ENCODE data around the gene CDC73. TPM values are rescaled to one million over a fixed set of nuclear protein-coding genes. Genes with fewer than 3 reads are reported as not detected.
"Not testable (repeated sequence)": the region's sequence is repeated elsewhere in the genome, so short reads cannot be mapped to it uniquely, and the experiment has no call there.

Gene CDC73
- total and polyA plus RNA-seq, 4 donors: 10.7 to 76.5 (median 53.2) TPM

GRCh38 chr1:193181536-193181935 is 59.7 kb downstream of the CDC73 start:
- ATAC-seq (ENCODE audit: low FRiP score) (no peak), DNase-seq (no peak)
- Histone ChIP-seq H3K27me3 (ENCODE audit: control insufficient read depth in 1 of 2, insufficient read depth in 2 of 2, low read length in 1 of 2) (no peaks in the 10 kb centered on the region), H3K4me3 (ENCODE audit: low read length in 2 of 2) (no peak overlapping the region), H3K27ac (ENCODE audit: low read depth in 1 of 2, low read length in 2 of 2) (peak overlapping the region; percentile 14 to 28), H3K9me3 (ENCODE audit: control insufficient read depth, low read length) (no peaks in the 10 kb centered on the region), H3K36me3 (ENCODE audit: control insufficient read depth in 1 of 2, insufficient read depth in 2 of 2, low read length in 1 of 2) (no peaks in the 10 kb centered on the region), H3K4me1 (ENCODE audit: control insufficient read depth in 1 of 2, insufficient read depth in 2 of 2, low read length in 2 of 2) (peaks cover 3 to 12% of the 10 kb centered on the region in 2 donors)
- 7% methylated on average over 1 of the region's 1 CpG for WGBS, 2 donors
- intact Hi-C loops (cut with DNase I): no loop called here

GRCh38 chr1:193181985-193182384 is 60.2 kb downstream of the CDC73 start:
- peaks cover 3 to 12% of the 10 kb centered on the region in 2 donors for H3K4me1 ChIP-seq (ENCODE audit: control insufficient read depth in 1 of 2, insufficient read depth in 2 of 2, low read length in 2 of 2)
- DNase-seq: no peak

GRCh38 chr1:193183019-193183627 is 61.3 kb downstream of the CDC73 start:
- Histone ChIP-seq H3K4me3 (ENCODE audit: low read length in 2 of 2) (no peak overlapping the region), H3K4me1 (ENCODE audit: control insufficient read depth in 1 of 2, insufficient read depth in 2 of 2, low read length in 2 of 2) (peaks cover 3 to 12% of the 10 kb centered on the region in 2 donors)

More at GRCh38 chr1:193181985-193182384, 60.2 kb downstream of the CDC73 start:
- Histone ChIP-seq H3K27ac (ENCODE audit: low read depth in 1 of 2, low read length in 2 of 2) (peak overlapping the region in 1 of 2 donors; percentile 14), H3K9me3 (ENCODE audit: control insufficient read depth, low read length) (no peaks in the 10 kb centered on the region), H3K4me3 (ENCODE audit: low read length in 2 of 2) (no peak overlapping the region), H3K27me3 (ENCODE audit: control insufficient read depth in 1 of 2, insufficient read depth in 2 of 2, low read length in 1 of 2) (no peaks in the 10 kb centered on the region), H3K36me3 (ENCODE audit: control insufficient read depth in 1 of 2, insufficient read depth in 2 of 2, low read length in 1 of 2) (no peaks in the 10 kb centered on the region)
- intact Hi-C loops (cut with DNase I): no loop called here
- no peak for ATAC-seq (ENCODE audit: low FRiP score)
- WGBS, 2 donors: 39 to 47% methylated on average over 2 of the region's 2 CpGs

GRCh38 chr1:193184776-193185175 is 62.9 kb downstream of the CDC73 start:
- no peaks in the 10 kb centered on the region for H3K36me3 ChIP-seq (ENCODE audit: control insufficient read depth in 1 of 2, insufficient read depth in 2 of 2, low read length in 1 of 2)
- 78 to 83% methylated on average over 1 of the region's 1 CpG for WGBS, 2 donors
- H3K27ac ChIP-seq (ENCODE audit: low read depth in 1 of 2, low read length in 2 of 2): no peak overlapping the region
- H3K4me1 ChIP-seq (ENCODE audit: control insufficient read depth in 1 of 2, insufficient read depth in 2 of 2, low read length in 2 of 2): peaks cover 3 to 12% of the 10 kb centered on the region in 2 donors
- no peaks in the 10 kb centered on the region for H3K9me3 ChIP-seq (ENCODE audit: control insufficient read depth, low read length)
- no peaks in the 10 kb centered on the region for H3K27me3 ChIP-seq (ENCODE audit: control insufficient read depth in 1 of 2, insufficient read depth in 2 of 2, low read length in 1 of 2)
- DNase-seq: no peak
- no peak overlapping the region for H3K4me3 ChIP-seq (ENCODE audit: low read length in 2 of 2)
- no peak for ATAC-seq (ENCODE audit: low FRiP score)
- intact Hi-C loops (cut with DNase I): no loop called here

More at GRCh38 chr1:193183019-193183627, 61.3 kb downstream of the CDC73 start:
- DNase-seq (no peak), ATAC-seq (ENCODE audit: low FRiP score) (peak; percentile 81)
- WGBS, 2 donors: 3% methylated on average over 2 of the region's 2 CpGs
- Histone ChIP-seq H3K36me3 (ENCODE audit: control insufficient read depth in 1 of 2, insufficient read depth in 2 of 2, low read length in 1 of 2) (no peaks in the 10 kb centered on the region), H3K27me3 (ENCODE audit: control insufficient read depth in 1 of 2, insufficient read depth in 2 of 2, low read length in 1 of 2) (no peaks in the 10 kb centered on the region), H3K9me3 (ENCODE audit: control insufficient read depth, low read length) (no peaks in the 10 kb centered on the region), H3K27ac (ENCODE audit: low read depth in 1 of 2, low read length in 2 of 2) (no peak overlapping the region)
- intact Hi-C loops (cut with DNase I): no loop called here

GRCh38 chr1:193185211-193185610 is 63.4 kb downstream of the CDC73 start:
- no peak overlapping the region for H3K4me3 ChIP-seq (ENCODE audit: low read length in 2 of 2)
- no peaks in the 10 kb centered on the region for H3K27me3 ChIP-seq (ENCODE audit: control insufficient read depth in 1 of 2, insufficient read depth in 2 of 2, low read length in 1 of 2)
- no peak for DNase-seq
- no peaks in the 10 kb centered on the region for H3K36me3 ChIP-seq (ENCODE audit: control insufficient read depth in 1 of 2, insufficient read depth in 2 of 2, low read length in 1 of 2)
- peaks cover 3 to 11% of the 10 kb centered on the region in 2 donors for H3K4me1 ChIP-seq (ENCODE audit: control insufficient read depth in 1 of 2, insufficient read depth in 2 of 2, low read length in 2 of 2)
- 39 to 60% methylated on average over 2 of the region's 2 CpGs for WGBS, 2 donors
- no peak overlapping the region for H3K27ac ChIP-seq (ENCODE audit: low read depth in 1 of 2, low read length in 2 of 2)
- intact Hi-C loops (cut with DNase I): no loop called here
- H3K9me3 ChIP-seq (ENCODE audit: control insufficient read depth, low read length): no peaks in the 10 kb centered on the region
- no peak for ATAC-seq (ENCODE audit: low FRiP score)

- H3K27ac ChIP-seq (ENCODE audit: low read depth in 1 of 2, low read length in 2 of 2): no peak within 1 kb of the TSS
- no peaks in the 10 kb centered on the region for H3K27me3 ChIP-seq (ENCODE audit: control insufficient read depth in 1 of 2, insufficient read depth in 2 of 2, low read length in 1 of 2)
- intact Hi-C loops (cut with DNase I): no loop called here
- H3K36me3 ChIP-seq (ENCODE audit: control insufficient read depth in 1 of 2, insufficient read depth in 2 of 2, low read length in 1 of 2): no peaks in the 10 kb centered on the region
- no peaks in the 10 kb centered on the region for H3K9me3 ChIP-seq (ENCODE audit: control insufficient read depth, low read length)
- peak within 1 kb of the TSS; percentile 36 to 60 for H3K4me3 ChIP-seq (ENCODE audit: low read length in 2 of 2)
- H3K4me1 ChIP-seq (ENCODE audit: control insufficient read depth in 1 of 2, insufficient read depth in 2 of 2, low read length in 2 of 2): peaks cover 3% of the 10 kb centered on the region in 2 donors
- ATAC-seq (ENCODE audit: low FRiP score) (peak; percentile 24), DNase-seq (no peak)
- WGBS, 2 donors: 10 to 15% methylated on average over 13 of the region's 13 CpGs
These were observed 64.3 kb downstream of the CDC73 start, which contains the start of gene B3GALT2 for GRCh38 chr1:193185901-193186731. Gene B3GALT2, minus strand, starts transcription at chr1:193186613. Its CDS starts 5,051 bp downstream, at chr1:193181562.

- Histone ChIP-seq H3K4me3 (ENCODE audit: low read length in 2 of 2) (no peak overlapping the region), H3K27me3 (ENCODE audit: control insufficient read depth in 1 of 2, insufficient read depth in 2 of 2, low read length in 1 of 2) (no peaks in the 10 kb centered on the region), H3K36me3 (ENCODE audit: control insufficient read depth in 1 of 2, insufficient read depth in 2 of 2, low read length in 1 of 2) (no peaks in the 10 kb centered on the region), H3K27ac (ENCODE audit: low read depth in 1 of 2, low read length in 2 of 2) (no peak overlapping the region), H3K9me3 (ENCODE audit: control insufficient read depth, low read length) (no peaks in the 10 kb centered on the region), H3K4me1 (ENCODE audit: control insufficient read depth in 1 of 2, insufficient read depth in 2 of 2, low read length in 2 of 2) (peaks cover 0 to 2% of the 10 kb centered on the region in 2 donors)
- no peak for ATAC-seq (ENCODE audit: low FRiP score)
- DNase-seq: no peak
- 49 to 62% methylated on average over 1 of the region's 1 CpG for WGBS, 2 donors
- intact Hi-C loops (cut with DNase I): no loop called here
These were observed 65.3 kb downstream of the CDC73 start for GRCh38 chr1:193187114-193187513.

- H3K27me3 ChIP-seq (ENCODE audit: control insufficient read depth in 1 of 2, insufficient read depth in 2 of 2, low read length in 1 of 2); H3K36me3 ChIP-seq (ENCODE audit: control insufficient read depth in 1 of 2, insufficient read depth in 2 of 2, low read length in 1 of 2); DNase-seq; intact Hi-C loops (cut with DNase I); H3K27ac ChIP-seq (ENCODE audit: low read depth in 1 of 2, low read length in 2 of 2); H3K9me3 ChIP-seq (ENCODE audit: control insufficient read depth, low read length); ATAC-seq (ENCODE audit: low FRiP score); H3K4me3 ChIP-seq (ENCODE audit: low read length in 2 of 2); H3K4me1 ChIP-seq (ENCODE audit: control insufficient read depth in 1 of 2, insufficient read depth in 2 of 2, low read length in 2 of 2): not testable (repeated sequence)
- 90 to 93% methylated on average over 7 of the region's 7 CpGs for WGBS, 2 donors
These were observed 67.1 kb downstream of the CDC73 start for GRCh38 chr1:193188915-193189314.
